ENCODE data around the gene CNKSR2. TPM values are rescaled to one million over a fixed set of nuclear protein-coding genes. Genes with fewer than 3 reads are reported as not detected.

The CNKSR2 gene
- total RNA-seq, 1 donor from 2014 or later = 54.5 TPM

- H4K20me1 ChIP-seq (ENCODE audit: low read depth) = no peaks in the 10 kb centered on the region
- H3K27ac ChIP-seq = no peak overlapping the region
- H3K4me1 ChIP-seq = no peaks in the 10 kb centered on the region
- no peak overlapping the region for H3K9ac ChIP-seq
- no peak overlapping the region for H2AFZ ChIP-seq (replicated peaks)
- no peaks in the 10 kb centered on the region for H3K36me3 ChIP-seq
- H3K79me2 ChIP-seq (ENCODE audit: low read depth) = no peaks in the 10 kb centered on the region
- H3K4me3 ChIP-seq = no peak overlapping the region
- H3K4me3 Mint-ChIP-seq = no peak overlapping the region
- H3F3A ChIP-seq (ENCODE audit: low read depth) = no peaks in the 10 kb centered on the region
- H3K27ac Mint-ChIP-seq = no peak overlapping the region
- no peaks in the 10 kb centered on the region for H3K4me1 Mint-ChIP-seq
- TF ChIP-seq EZH2 (IDR thresholded peaks at IDR 0.05) = no peak
- TF ChIP-seq CTCF (IDR thresholded peaks at IDR 0.05) = no peak
- TF ChIP-seq EZH2phosphoT487 (IDR thresholded peaks at IDR 0.05) = no peak
- peaks cover 12% of the 10 kb centered on the region for H3K9me3 Mint-ChIP-seq
- no peaks in the 10 kb centered on the region for H3K9me3 ChIP-seq (ENCODE audit: low read depth)
- H3K4me2 ChIP-seq = no peak overlapping the region
- H3K36me3 Mint-ChIP-seq = peaks cover 8% of the 10 kb centered on the region
- no peak for DNase-seq (ENCODE audit: low spot score)
- H3K27me3 Mint-ChIP-seq (ENCODE audit: insufficient read depth, low read depth) = no peaks in the 10 kb centered on the region
- H3K27me3 ChIP-seq = no peaks in the 10 kb centered on the region
Measured at GRCh38 chrX:21660156-21660555, 285.9 kb downstream of the CNKSR2 start.

DNA sequence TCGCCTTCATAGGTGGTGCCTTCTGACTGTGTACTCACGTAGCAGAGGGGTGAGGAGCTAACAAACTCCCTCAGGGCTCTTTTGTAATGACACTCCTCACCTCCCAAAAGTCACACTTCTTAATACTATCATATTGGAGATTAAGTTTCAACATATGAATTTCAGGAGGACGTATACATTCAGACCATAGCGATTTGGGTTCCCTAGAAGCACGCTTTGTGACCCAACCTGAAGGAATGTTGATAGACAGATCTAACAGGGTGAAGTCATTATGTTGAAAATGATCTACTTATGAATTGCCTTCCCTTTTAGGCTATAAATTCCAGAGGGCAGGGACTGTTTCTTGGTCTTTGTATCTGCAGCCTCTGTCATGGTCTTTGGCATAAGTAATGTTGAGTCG is 287.1 kb downstream of the CNKSR2 start:
- peaks cover 4% of the 10 kb centered on the region for H3K36me3 Mint-ChIP-seq
- no peaks in the 10 kb centered on the region for H3K27me3 ChIP-seq
- no peak for DNase-seq (ENCODE audit: low spot score)
- H3K27ac Mint-ChIP-seq = no peak overlapping the region
- peaks cover 9% of the 10 kb centered on the region for H3K9me3 Mint-ChIP-seq
- no peak overlapping the region for H3K4me2 ChIP-seq
- H4K20me1 ChIP-seq (ENCODE audit: low read depth) = no peaks in the 10 kb centered on the region
- H3K9me3 ChIP-seq (ENCODE audit: low read depth) = no peaks in the 10 kb centered on the region
- no peak overlapping the region for H2AFZ ChIP-seq (replicated peaks)
- H3K4me3 ChIP-seq = no peak overlapping the region
- no peak overlapping the region for H3K4me3 Mint-ChIP-seq
- H3K4me1 Mint-ChIP-seq = no peaks in the 10 kb centered on the region
- no peaks in the 10 kb centered on the region for H3K36me3 ChIP-seq
- H3K9ac ChIP-seq = no peak overlapping the region
- H3K27ac ChIP-seq = no peak overlapping the region
- H3K27me3 Mint-ChIP-seq (ENCODE audit: insufficient read depth, low read depth) = no peaks in the 10 kb centered on the region
- H3K4me1 ChIP-seq = no peaks in the 10 kb centered on the region
- TF ChIP-seq EZH2 (IDR thresholded peaks at IDR 0.05) (no peak), CTCF (IDR thresholded peaks at IDR 0.05) (no peak), EZH2phosphoT487 (IDR thresholded peaks at IDR 0.05) (no peak)
- H3K79me2 ChIP-seq (ENCODE audit: low read depth) = no peaks in the 10 kb centered on the region
- H3F3A ChIP-seq (ENCODE audit: low read depth) = no peaks in the 10 kb centered on the region

- H3K4me3 Mint-ChIP-seq = no peak overlapping the region
- Histone ChIP-seq H3K9ac (no peak overlapping the region), H3K79me2 (ENCODE audit: low read depth) (no peaks in the 10 kb centered on the region), H3K9me3 (ENCODE audit: low read depth) (no peaks in the 10 kb centered on the region), H4K20me1 (ENCODE audit: low read depth) (no peaks in the 10 kb centered on the region), H3K27me3 (no peaks in the 10 kb centered on the region), H3K36me3 (no peaks in the 10 kb centered on the region), H3F3A (ENCODE audit: low read depth) (no peaks in the 10 kb centered on the region), H3K4me2 (no peak overlapping the region), H2AFZ (replicated peaks) (no peak overlapping the region), H3K27ac (no peak overlapping the region), H3K4me3 (no peak overlapping the region), H3K4me1 (no peaks in the 10 kb centered on the region)
- H3K27me3 Mint-ChIP-seq (ENCODE audit: insufficient read depth, low read depth) = no peaks in the 10 kb centered on the region
- no peaks in the 10 kb centered on the region for H3K4me1 Mint-ChIP-seq
- H3K36me3 Mint-ChIP-seq = peaks cover 4% of the 10 kb centered on the region
- peaks cover 8% of the 10 kb centered on the region for H3K9me3 Mint-ChIP-seq
- TF ChIP-seq CTCF (IDR thresholded peaks at IDR 0.05) (no peak), EZH2phosphoT487 (IDR thresholded peaks at IDR 0.05) (no peak), EZH2 (IDR thresholded peaks at IDR 0.05) (no peak)
- H3K27ac Mint-ChIP-seq = no peak overlapping the region
- DNase-seq (ENCODE audit: low spot score) = no peak
Measured at GRCh38 chrX:21662761-21663160, 288.5 kb downstream of the CNKSR2 start.

Measured in neural progenitor cell (in vitro differentiated cells).